Stimulated activated CD4-positive, alpha-beta T cell treated with anti-CD3 and anti-CD28 coated beads, TNF-alpha, amount 100 ng/mL, for 4 hours (primary cell): ENCODE results near the gene NFKBIZ.
"Not testable (repeated sequence)": the region's sequence is repeated elsewhere in the genome, so short reads cannot be mapped to it uniquely, and the experiment has no call there.

Experiments
- DNase-seq, 3 experiments: peaks; one replicate each; pipeline ENCODE4 v3.0.0-alpha.2; 2020; ENCODE audit warnings: low read depth in 3 of 3

Gene NFKBIZ

GRCh38 chr3:101851072-101851770 is 1.9 kb downstream of the NFKBIZ start:
- DNase-seq, result no peak

- DNase-seq, result no peak
Observed at GRCh38 chr3:101851850-101852714, 2.8 kb downstream of the NFKBIZ start.

GRCh38 chr3:101852983-101853840 is 3.9 kb downstream of the NFKBIZ start:
- no peak for DNase-seq

- no peak for DNase-seq
Observed at GRCh38 chr3:101853982-101854381, 4.7 kb downstream of the NFKBIZ start.

GRCh38 chr3:101854608-101855304 is 5.4 kb downstream of the NFKBIZ start:
- no peak for DNase-seq

- DNase-seq, result no peak
Observed at GRCh38 chr3:101857301-101857741, 8.0 kb downstream of the NFKBIZ start.

- DNase-seq, result no peak
Observed at GRCh38 chr3:101858464-101859030, 9.2 kb downstream of the NFKBIZ start.

GRCh38 chr3:101859882-101860448 is 10.7 kb downstream of the NFKBIZ start:
- no peak for DNase-seq

GRCh38 chr3:101861212-101861788 is 12.0 kb downstream of the NFKBIZ start:
- DNase-seq, result no peak

GRCh38 chr3:101861789-101862415 is 12.6 kb downstream of the NFKBIZ start:
- DNase-seq, result no peak

GRCh38 chr3:101862416-101863165 is 13.3 kb downstream of the NFKBIZ start:
- no peak for DNase-seq

GRCh38 chr3:101864926-101865325 is 15.6 kb downstream of the NFKBIZ start:
- not testable (repeated sequence) for DNase-seq

- no peak for DNase-seq
Observed at GRCh38 chr3:101865751-101866509, 16.6 kb downstream of the NFKBIZ start.

- DNase-seq, result no peak
Observed at GRCh38 chr3:101867511-101867910, 18.2 kb downstream of the NFKBIZ start.

GRCh38 chr3:101867996-101868395 is 18.7 kb downstream of the NFKBIZ start:
- no peak for DNase-seq

GRCh38 chr3:101868534-101869464 is 19.5 kb downstream of the NFKBIZ start:
- no peak for DNase-seq

- DNase-seq, result no peak
Observed at GRCh38 chr3:101870138-101870537, 20.8 kb downstream of the NFKBIZ start.
